HL-60/S4 treated with phorbol 12-myristate 13-acetate at 8.2 ng/mL for 4 days and 3 days (cell line): ENCODE data around the gene PTS.

ENCODE experiments used
- in situ Hi-C: fragments of 300-500 bp; cut with MboI; formaldehyde crosslinking; loops from 2 replicates; pipeline ENCODE4 v1.15.0; 2022; ENCODE audit warnings: low sequenced_read_pairs

The PTS gene

DNA sequence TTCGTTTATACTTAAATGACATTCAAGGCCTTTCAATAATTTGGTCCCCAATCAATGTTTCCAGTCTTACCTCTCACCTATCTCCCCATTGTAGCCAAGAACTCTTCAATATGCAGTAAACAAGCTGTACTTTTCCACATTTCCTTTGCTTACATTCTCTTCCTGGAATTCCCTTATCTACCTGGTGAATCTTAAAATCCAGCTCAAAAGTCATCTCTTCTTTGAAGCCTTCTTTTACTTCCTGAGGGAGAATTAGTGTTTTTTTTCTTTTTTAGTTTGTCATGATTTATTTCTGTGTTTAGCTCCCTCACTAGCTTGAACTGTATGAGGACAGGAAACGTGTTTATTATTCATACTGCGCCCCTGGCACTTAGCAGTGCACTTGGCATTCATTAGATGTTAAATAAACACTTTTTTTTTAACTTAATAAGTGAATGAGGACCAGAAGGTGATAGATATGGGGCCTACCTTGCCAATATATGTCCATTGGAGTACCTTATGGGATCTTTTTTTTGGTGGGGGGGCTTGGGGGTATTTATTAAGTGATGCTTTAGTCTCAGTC, 4.9 kb upstream of the PTS start:
- in situ Hi-C loops, result no loop called here

DNA sequence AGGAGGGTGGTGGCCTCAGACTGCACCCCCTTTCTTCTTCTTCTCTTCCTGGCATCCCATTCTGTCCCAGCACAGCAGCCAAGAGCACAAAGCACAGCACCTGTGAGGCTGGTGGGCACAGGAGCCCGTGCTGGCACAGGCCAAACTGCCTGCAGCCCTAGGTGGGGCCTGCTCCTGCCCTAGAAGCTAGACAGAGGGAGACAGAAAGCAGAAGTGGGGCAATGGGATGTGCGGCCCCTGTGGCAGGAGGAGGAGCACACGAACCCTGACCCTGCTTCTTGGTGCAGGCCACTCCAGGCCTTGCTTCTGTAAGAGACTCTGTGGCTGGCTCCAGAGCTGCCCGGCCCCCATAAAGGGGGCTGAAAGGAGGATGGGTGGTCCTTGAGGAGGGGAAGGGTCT, 3.9 kb upstream of the PTS start:
- in situ Hi-C loops, result no loop called here

DNA sequence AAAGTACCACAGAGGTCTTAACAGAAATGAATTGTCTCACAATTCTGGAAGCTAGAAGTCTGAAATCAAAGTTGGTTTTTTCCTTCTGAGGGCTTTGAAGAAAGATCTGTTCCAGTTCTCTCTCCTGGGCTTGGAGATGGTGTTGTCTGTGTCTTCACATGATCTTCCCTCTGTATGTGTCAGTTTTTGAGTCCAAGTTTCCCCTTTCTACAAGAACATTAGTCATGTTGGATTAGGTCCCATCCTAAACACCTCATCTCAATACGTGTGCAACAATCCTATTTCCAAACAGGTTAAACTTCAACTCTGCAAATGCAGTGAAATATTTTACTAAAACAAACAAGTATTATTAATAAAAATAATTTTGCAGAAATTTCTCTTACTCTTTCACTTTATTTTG, 3.1 kb upstream of the PTS start:
- in situ Hi-C loops, result no loop called here

DNA sequence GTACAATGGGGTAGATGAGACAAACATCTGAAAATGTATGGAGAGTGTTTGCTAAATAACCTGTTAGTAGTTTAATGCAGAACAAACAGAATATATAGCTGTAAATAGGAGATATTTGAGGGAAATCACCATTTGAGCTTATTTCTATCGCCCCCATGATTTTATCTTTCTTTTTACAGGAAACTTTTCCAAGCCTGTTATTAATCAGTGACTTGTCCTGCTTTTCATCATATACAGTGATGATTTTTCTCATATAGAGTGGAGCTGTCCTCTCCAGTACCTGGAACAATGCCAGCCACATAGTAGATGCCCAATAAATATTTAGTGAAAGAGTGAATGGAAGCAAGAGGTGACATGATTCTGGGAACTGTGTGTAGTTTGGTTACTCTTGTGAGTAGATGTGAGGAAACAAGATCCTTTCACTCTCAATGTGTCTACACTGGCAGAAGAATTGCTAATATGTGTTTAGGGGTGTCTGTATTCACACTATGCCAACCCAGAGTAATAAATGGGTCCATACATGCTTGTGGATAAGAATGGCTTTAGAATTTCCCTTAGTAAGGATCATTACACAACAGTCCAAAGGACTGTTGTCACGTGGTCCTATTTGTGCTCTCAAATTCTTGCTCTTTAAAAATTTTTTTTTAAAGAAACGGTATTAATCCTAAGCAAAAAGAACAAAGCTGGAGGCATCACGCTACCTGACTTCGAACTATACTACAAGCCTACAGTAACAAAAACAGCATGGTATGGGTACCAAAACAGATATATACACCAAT, 2.3 kb upstream of the PTS start:
- in situ Hi-C loops, result no loop called here

DNA sequence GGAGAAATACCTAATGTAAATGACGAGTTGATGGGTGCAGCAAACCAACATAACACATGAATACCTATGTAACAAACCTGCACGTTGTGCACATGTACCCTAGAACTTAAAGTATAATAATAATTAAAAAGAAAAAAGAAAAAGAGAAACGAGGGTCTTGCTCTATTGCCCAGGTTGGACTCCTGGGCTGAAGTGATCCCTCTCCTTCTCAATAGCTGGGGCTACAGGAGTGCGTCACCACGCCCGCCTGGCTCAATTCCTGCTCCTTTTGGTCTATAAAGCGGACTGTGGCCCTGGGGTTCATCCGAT, 521 bp upstream of the PTS start:
- in situ Hi-C loops, result no loop called here

DNA sequence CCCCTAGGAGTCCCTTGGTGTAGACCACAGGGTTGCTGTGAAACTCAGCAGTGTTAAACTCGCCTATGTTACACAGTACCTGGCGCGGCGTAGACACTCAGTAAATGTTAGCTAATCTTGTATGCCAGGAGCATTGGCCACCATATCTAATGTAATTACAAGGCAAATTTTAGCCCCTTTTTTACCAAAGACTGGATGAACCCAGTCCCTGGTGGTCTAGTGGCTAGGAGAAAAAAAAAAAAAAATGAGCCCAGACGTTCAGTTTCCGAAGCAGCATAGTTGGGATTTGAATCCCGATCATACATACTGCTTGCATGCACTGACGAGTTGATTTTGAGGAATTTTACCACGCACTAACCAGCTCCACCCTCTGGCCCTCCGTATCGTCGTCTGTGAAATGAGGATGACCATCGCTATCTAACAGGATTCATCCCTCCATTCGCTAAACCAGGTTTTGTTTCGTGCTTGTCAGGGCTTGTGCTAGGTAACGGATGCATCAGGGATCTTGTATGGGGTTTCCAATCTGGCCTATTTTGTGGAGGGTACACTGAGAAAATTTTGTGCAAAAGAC, 688 bp downstream of the PTS start:
- in situ Hi-C loops, result no loop called here

DNA sequence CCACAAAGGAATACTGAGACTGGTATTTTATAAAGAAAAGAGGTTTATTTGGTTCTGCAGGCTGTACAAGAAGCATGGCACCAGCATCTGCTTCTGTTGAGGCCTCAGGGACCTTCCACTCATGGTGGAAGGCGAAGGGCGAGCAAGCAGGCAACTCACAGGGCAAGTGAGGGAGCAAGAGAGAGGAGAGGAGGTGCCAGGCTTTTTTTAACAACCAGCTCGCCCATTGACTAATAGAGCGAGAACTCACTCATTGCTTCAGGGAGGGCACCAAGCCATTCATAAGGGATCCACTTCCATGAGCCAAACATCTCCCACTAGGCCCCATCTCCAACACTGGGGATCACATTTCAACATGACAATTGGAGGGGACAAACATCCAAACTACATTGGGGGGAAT, 1.2 kb downstream of the PTS start:
- in situ Hi-C loops, result no loop called here

DNA sequence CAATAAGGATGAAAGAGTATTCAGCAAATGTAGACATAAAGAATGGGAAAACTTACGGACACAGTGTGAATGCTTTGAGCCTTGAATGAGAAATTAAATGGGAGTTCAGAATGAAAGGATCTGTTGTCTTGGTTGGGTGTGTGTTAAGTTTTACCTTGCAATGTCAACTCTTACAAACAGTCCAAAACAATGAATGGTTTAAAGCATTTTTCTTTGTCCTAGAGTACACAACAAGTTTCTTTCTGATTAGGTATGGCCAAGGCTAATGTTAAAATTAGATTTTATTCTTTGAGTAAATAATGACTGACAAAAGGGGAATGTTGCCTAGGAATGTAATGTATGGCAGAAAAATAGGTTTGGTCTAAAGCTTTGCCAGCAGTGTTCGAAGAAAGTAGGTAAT, 2.5 kb downstream of the PTS start:
- in situ Hi-C loops, result no loop called here

DNA sequence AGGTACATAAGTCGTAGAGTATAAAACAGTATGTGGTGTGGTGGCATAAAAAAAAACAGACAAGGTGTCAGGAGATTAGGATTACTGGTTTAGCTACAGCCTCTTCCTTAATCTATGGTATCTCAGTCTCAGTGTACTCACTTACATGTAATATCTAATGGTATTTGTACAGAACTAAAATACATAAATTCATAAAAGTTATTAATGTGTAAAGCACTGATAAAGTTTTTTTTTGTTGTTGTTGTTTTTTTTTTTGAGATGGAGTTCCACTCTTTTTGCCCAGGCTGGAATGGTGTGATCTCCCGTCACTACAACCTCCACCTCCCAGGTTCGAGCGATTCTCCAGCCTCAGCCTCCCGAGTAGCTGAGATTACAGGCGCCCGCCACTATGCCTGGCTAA, 2.9 kb downstream of the PTS start:
- in situ Hi-C loops, result no loop called here

DNA sequence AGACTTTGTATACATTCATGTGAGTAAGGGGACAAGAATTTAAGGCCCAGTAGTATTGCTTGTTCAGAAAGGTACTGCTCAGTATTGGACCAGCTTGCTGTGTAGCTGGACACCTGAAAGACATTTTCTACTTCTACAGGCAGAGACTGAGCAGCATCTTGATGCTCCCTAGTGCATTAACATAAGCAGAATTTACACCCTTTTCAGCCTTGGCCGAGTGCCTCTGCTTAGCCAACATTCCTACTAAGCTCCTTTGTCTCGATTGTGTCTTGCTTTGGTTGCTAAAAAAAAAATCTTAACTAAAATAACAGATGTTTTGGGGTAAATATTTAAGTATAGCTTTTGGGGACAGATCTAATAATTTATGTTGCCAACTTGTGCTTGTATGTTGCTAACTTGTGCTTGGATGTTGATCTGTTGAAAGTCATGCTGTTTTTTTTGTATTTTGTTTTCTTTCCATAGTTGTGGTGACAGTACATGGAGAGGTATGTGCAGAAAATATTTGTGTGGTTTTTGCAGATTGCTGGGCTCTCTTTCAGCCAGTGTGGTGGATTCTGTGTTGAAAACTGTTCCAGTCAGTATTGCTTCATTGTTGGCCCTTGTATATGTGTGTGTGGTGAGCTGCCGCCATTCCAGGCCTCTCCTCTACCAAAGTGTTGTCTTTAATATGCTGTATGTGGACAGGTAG, 3.7 kb downstream of the PTS start:
- in situ Hi-C loops, result no loop called here

DNA sequence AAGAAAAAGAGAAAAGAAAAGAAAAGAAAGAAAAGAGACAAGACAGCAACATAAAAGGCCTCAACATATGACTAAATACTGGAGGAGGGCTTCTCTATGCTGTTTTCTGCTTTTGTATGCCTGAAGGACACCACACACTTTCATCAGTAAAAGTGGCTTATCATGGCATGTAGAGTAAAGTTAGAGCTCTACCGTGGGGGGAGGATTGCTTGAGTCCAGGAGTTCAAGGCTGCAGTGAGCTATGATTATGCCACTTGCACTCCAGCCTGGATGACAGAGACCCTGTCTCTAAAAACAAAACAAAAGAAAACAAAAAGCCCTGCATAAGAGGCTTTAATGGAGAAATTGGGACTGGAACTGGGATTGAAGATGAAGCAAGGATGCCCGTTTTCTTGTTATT, 5.7 kb downstream of the PTS start:
- in situ Hi-C loops, result no loop called here

DNA sequence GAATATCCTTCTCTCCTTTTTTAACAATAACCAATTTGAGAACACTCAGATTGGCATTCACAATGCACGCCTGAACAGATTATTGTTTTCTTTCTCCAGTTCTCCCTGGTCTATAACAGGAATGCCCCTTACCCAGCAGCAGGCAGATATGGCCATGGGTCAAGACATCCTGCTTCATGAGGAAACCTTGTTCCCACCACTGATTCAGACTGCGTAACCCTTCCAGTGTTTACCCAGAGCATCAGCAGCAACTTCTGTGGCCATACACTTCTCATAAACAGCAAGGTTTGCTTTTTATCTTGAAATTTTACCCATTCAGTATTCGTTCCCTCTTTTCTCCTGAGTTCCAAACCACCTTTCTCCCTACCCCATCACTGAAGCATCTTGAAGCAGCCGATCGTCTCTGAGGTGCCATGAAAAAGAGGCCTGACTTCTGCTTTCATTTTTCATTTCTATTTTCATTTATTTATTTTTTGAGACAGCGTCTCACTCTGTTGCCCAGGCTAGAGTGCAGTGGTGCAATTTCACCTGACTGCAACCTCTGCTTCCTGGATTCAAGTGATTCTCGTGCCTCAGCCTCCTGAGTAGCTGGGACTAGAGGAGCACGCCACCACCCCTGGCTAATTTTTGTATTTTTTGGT, 9.6 kb downstream of the PTS start:
- in situ Hi-C loops, result no loop called here

DNA sequence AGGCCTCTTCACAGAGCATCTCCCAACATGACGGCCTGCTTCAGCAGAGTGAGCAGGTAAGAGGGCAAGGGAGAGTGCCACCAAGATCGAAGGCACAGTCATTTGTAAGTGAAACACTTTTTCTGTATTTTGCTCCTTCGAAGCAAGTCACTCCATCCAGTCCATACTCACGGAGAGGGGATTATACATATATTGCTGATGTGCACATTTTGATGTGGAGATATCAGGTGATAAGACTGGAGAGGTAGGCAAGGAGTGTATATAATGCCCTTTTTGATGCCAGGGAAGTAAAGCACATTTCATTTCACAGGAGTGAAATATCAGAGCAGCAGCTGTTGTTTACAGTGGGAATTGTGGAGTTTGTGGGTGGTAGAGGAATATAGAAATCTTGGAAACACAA, 11.2 kb downstream of the PTS start:
- in situ Hi-C loops, result no loop called here

DNA sequence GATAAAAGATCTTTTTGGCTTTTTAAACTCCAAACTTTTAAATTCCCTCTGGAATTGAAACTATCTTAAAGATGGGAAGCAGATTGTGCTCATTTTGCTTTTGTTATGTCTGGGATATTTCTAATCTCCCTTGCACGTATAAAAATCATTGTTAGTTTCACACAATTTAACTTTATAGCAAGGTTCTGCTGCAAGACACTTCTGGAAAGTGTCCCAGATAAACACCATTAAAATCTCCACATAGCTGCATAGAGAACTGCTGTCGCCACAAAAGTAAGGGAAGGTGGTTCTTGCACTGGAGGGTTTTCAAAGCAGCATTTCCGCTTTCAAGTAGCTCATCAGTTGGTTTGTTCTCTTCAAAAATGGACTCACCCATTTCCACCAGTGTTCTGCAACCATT, 11.8 kb downstream of the PTS start:
- in situ Hi-C loops, result no loop called here

DNA sequence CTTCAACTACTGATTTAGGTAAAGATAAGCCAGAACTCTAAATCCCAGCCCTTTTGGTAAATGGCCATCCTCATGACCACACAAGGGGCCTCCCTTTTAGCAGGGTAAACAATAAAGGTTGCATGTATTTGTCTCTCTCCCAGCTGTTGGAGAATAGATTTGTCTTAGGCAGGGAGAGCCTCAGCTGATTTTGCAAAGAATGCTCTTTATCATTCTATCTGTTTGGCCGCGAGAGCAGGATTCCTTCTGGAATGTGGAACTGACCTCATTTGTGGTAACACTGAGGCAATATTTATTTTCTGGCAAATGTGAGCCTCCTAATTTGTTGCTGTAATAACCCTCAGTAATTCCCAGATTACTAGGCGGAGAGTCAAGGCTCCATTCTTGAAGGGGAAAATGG, 15.3 kb downstream of the PTS start:
- in situ Hi-C loops, result no loop called here

DNA sequence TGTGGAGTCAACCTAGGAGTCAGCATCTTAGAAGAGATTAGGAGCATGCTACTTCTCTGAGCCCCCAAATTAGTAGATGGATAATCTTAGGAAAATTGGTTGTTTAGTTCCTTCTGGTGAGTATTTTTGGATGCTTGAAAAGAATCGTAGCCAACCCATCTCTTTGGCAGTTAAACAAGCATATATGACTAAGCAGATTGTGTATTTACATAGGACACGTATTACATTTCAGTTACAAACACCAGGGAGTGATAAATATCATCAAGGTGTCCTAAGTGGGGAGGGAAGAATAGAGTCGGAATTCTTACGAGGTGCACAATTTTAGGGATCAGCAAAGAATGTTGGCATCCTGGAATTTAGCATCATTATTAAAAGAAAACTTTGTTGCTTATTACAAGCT, 21.0 kb downstream of the PTS start:
- in situ Hi-C loops, result no loop called here

DNA sequence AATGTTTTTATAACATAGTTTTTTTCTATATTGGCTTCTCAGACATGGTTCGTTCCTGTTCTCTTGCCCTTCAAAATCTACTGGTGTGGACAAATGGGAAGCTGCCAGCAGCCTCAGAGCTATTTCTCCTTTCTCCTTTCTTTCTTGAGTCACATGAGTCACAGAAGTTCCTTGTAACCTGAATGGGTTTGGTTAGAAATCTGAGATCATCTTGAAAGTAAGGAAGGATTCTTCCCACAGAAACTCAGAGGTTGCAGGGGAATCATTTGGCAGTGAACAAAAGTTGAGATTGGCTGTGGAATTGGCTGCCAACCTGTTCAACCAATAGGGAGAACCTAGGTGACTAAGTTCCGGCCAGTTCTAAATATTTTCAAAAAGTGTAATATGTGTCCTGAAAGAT, 22.0 kb downstream of the PTS start:
- in situ Hi-C loops, result no loop called here

DNA sequence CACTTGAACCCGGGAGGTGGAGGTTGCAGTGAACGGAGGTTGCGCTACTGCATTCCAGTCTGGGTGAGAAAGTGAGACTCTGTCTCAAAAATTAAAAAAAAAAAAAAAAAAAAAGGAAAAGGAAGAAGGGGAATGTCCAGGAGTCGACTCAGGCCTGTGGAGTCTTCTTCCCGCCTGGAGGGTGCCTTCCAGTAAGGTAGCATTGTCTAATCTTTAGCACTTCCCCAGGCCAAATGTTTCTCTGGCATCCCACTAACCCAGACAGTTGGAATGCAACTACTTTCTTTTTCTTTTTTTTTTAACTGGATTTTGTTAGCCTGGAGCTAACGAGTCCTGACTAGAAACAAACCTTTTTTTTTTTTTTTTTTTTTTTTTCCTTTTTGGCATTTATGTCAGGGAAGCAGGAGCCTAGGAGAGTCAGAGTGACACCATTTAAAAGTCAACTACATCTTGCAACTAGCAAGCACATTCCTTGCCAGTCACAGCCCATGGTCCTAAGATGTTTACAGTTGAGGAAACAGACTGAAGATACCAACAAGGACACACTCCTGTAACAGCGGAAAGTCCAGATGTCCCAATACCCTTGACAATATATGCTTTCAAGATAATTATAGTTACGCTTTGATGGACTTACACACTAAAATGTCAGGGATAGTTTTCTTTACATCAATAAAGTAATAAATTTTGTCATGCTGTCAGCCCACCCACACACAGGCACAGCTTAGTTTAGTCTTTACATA, 23.8 kb downstream of the PTS start:
- in situ Hi-C loops, result no loop called here

DNA sequence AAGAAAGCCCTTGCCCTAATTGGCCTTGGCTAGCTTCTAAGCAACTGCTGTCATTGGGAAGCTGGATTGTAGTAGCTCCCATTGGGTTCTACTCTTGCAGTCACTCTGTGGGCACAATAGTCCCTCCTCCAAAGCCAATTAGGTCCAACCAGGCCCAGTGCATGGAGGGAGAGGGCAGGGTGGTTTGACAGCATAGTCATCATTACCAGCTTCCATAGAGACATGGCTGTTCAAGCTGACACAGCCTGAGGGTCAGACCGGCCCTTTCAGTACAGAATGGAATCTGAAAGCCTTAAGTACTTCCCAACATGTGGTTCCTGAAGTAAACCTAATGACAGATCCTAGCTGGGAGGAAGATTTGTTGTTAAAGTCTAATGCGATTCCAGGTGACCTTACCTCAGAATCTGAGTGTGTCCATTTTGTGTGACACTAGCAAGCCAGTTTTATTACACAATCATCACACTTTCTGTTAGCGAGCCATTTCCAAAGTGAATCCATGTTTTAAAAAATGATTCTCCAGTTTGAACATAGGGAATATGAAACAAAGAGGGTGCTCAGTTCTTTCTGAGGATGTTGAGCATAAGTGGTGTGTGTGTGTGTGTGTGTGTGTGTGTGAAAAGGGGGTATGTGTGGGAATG, 27.5 kb downstream of the PTS start:
- in situ Hi-C loops, result no loop called here

DNA sequence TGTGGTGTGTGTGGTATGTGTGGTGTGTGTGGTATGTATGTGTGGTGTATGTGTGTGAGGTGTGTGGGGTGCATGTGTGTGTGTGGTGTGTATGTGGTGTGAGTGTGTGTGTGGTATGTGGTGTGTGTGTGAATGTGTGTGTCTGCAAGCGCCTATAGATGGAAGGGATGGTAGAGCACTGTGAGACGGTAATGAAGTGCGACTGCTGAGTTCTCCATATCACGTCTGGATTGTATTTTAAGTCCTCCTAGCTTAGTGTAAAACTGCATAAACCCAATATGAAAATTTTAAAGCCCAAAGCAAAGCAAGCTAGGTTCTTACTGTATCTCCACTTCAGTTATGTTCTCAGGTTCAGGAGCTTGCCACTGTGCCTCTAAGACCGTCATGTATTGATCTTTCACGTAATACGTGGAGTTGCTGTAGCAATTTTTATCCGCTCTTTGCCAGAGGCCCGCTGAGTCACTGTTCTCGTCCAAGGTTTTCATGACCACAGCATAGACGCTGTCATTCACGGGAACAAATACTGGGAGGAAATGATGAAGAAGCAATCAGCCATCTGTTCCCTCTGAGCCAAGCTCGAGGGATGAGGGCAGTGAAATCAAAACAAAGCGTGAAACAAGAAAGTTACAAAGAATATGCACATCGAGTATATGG, 29.0 kb downstream of the PTS start:
- in situ Hi-C loops, result no loop called here
